ENCODE data around the gene ARHGAP26.

Gene ARHGAP26

DNA sequence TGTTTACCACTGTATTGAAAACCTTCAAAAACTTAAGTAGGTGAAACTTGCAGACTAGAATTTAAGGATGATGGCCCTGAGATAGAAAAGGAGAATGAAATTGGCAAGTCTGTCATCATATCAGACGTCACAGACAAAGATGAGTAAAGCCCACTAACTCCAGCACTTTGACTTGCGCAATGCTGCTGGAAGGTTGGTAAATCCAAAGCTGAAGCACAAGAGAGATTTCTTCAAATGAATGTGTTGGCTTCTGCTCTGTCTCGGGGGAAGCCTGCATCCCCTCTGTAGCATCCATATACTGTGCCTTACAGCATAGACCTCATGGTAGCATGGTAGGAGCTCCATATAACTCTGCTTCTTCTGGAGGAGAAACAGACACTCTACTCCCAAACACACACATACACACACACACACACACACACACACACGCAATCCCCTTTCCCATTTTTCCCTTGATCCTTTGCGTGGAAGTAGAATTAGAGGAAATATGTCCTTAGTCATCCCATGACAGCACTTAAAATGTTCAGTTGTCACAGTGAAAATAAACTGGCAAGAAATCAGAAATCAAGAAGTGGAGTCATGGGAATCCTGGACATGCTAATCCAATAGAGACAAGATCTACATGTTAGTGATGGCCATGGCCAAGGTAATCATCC lies 391.8 kb downstream of the ARHGAP26 start:
- H3K4me3 ChIP-seq (replicated peaks; ENCODE audit: low read depth, low read length): no peak overlapping the region
- no peak for TF ChIP-seq CTCF (IDR thresholded peaks at IDR 0.05; ENCODE audit: low read depth, low read length, missing control alignments)
- no peak for DNase-seq (ENCODE audit: extremely low read depth, low read depth)

- no peak for TF ChIP-seq CTCF (IDR thresholded peaks at IDR 0.05; ENCODE audit: low read depth, low read length, missing control alignments)
- no peak overlapping the region for H3K4me3 ChIP-seq (replicated peaks; ENCODE audit: low read depth, low read length)
- DNase-seq (ENCODE audit: extremely low read depth, low read depth): no peak
These were observed 392.6 kb downstream of the ARHGAP26 start for GRCh38 chr5:143162810-143163209.

DNA sequence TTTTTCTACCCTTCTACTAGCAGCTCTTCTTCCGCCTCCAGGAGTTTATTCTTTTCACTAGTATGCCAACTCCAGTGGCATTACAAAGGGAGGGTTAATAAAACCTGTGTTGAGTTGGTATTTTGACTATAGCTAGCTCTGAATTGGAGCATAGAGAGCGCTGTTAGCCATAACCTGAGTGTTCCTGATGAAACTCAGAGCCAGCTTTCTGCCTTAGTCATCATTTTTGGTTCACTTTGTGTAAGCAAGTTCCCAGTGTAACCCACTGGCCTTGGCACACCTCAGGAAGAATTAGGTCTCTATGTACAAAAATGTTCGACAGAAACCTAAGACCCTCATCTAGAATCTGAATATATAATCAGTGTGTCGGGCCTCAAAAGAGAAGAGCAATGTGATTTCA lies 394.4 kb downstream of the ARHGAP26 start:
- H3K4me3 ChIP-seq (replicated peaks; ENCODE audit: low read depth, low read length): no peak overlapping the region
- no peak for DNase-seq (ENCODE audit: extremely low read depth, low read depth)
- no peak for TF ChIP-seq CTCF (IDR thresholded peaks at IDR 0.05; ENCODE audit: low read depth, low read length, missing control alignments)

GRCh38 chr5:143165049-143165880 lies 395.1 kb downstream of the ARHGAP26 start:
- no peak for TF ChIP-seq CTCF (IDR thresholded peaks at IDR 0.05; ENCODE audit: low read depth, low read length, missing control alignments)
- DNase-seq (ENCODE audit: extremely low read depth, low read depth): no peak

GRCh38 chr5:143166090-143166489 lies 395.9 kb downstream of the ARHGAP26 start:
- DNase-seq (ENCODE audit: extremely low read depth, low read depth): no peak
- H3K4me3 ChIP-seq (replicated peaks; ENCODE audit: low read depth, low read length): no peak overlapping the region
- no peak for TF ChIP-seq CTCF (IDR thresholded peaks at IDR 0.05; ENCODE audit: low read depth, low read length, missing control alignments)

More at GRCh38 chr5:143165049-143165880, 395.1 kb downstream of the ARHGAP26 start:
- H3K4me3 ChIP-seq (replicated peaks; ENCODE audit: low read depth, low read length): no peak overlapping the region

DNA sequence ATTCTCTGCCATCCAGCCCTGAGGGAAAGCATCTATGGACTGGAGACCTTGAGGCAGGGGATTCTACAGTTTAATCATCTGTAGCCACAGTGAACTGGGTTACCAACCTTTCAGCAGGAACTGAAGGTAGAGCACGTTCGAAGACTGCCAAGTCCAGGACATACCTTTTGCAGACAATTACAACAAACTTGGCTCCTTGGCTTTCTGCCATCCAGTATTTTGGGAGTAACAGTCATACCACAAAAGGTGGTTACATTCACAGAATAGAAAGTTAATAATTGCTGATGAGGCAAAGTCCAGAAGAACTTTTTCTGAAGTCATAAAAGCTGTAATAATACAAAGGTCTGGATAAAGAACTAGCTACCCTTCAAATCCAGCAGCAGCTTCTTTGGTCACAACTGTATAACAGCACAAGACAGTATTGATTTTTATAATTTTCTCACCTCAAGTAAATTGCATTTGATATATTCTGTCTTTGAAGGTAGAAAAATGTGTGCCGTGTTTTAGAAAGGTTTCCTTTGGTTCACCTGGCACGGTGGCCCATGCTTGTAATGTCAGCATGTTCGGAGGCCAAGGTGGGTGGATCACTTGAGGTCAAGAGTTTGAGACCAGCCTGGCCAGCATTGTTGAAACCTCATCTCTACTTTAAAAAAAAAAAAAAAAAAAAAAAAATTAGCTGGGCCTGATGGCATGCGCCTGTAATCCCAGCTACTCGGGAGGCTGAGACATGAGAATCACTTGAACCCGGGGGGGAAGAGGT lies 396.7 kb downstream of the ARHGAP26 start:
- no peak for TF ChIP-seq CTCF (IDR thresholded peaks at IDR 0.05; ENCODE audit: low read depth, low read length, missing control alignments)
- DNase-seq (ENCODE audit: extremely low read depth, low read depth): no peak
- H3K4me3 ChIP-seq (replicated peaks; ENCODE audit: low read depth, low read length): no peak overlapping the region

All from HFF-Myc (cell line).